Occipital lobe (tissue), 1 donor: ENCODE data around the gene QSOX2. TPM values are rescaled to one million over a fixed set of nuclear protein-coding genes. Genes with fewer than 3 reads are reported as not detected.

Source experiments
- total RNA-seq: library from RNA; depleted of rRNA; stranded (reverse); fragments of >200 nt; gene quantifications from one replicate; pipeline ENCODE4 v1.2.3, GENCODE V29; 2014

QSOX2 gene
- total RNA-seq, 1 donor from 2014 or later: 8.1 TPM

Other genes with a start within 250 kb of the QSOX2 start
- gene NACC2, start 150.5 kb downstream of the QSOX2 start, total RNA-seq: 5.9 TPM
- 26.4 TPM for gene TMEM250, start 126.9 kb downstream of the QSOX2 start, total RNA-seq
- gene LHX3, start 40.7 kb downstream of the QSOX2 start, total RNA-seq: not detected
- under 0.01 TPM for gene CCDC187, start 58.3 kb upstream of the QSOX2 start, total RNA-seq
- gene GPSM1, start 81.7 kb upstream of the QSOX2 start, total RNA-seq: 73.6 TPM
- gene DNLZ, start 117.9 kb upstream of the QSOX2 start, total RNA-seq: 4.1 TPM
- gene CARD9, start 127.9 kb upstream of the QSOX2 start, total RNA-seq: 0.47 TPM
- 7.2 TPM for gene SNAPC4, start 154.4 kb upstream of the QSOX2 start, total RNA-seq
- gene ENTR1, start 164.8 kb upstream of the QSOX2 start, total RNA-seq: 20.1 TPM
- 23.6 TPM for gene PMPCA, start 164.8 kb upstream of the QSOX2 start, total RNA-seq
- 11.5 TPM for gene INPP5E, start 194.0 kb upstream of the QSOX2 start, total RNA-seq
- 10.6 TPM for gene SEC16A, start 237.2 kb upstream of the QSOX2 start, total RNA-seq